ENCODE measurements around the gene PPP2R5C.

- no peak for TF ChIP-seq TAF1 (IDR thresholded peaks at IDR 0.05; ENCODE audit: low read depth)
- no peak for TF ChIP-seq ZBTB7A (IDR thresholded peaks at IDR 0.05; ENCODE audit: low read depth)
- TF ChIP-seq TCF12 (IDR thresholded peaks at IDR 0.05; ENCODE audit: low read depth), result no peak
- TF ChIP-seq FOXM1 (IDR thresholded peaks at IDR 0.05; ENCODE audit: borderline replicate concordance, low read depth), result no peak
- no peak for TF ChIP-seq EP300 (IDR thresholded peaks at IDR 0.05; ENCODE audit: borderline replicate concordance)
- no peak for TF ChIP-seq CEBPB (IDR thresholded peaks at IDR 0.05)
- no peak for TF ChIP-seq YY1 (IDR thresholded peaks at IDR 0.05; ENCODE audit: low read depth)
- no peak for TF ChIP-seq CREB1 (IDR thresholded peaks at IDR 0.05; ENCODE audit: low read depth)
- no peak for TF ChIP-seq TEAD4 (IDR thresholded peaks at IDR 0.05)
These were observed 50.6 kb downstream of the PPP2R5C start for GRCh38 chr14:101812071-101812470.
